HepG2 (cell line): Measurements from ENCODE around the gene APBA3. TPM values are rescaled to one million over a fixed set of nuclear protein-coding genes. Genes with fewer than 3 reads are reported as not detected.
A peak's percentile ranks its signal among the peaks of the same experiment; 100 is the strongest.

Experiments used
- ATAC-seq: fragments of 200-7000 bp; cut with Tn5 transposase; 3 replicates; pipeline ENCODE4 v1.9.1; 2020; ENCODE audit warnings: mild to moderate bottlenecking, moderate library complexity
- BruUV-seq: library from RNA; stranded (reverse); fragments of 400-500 nt; replicated peaks from 2 replicates; lab custom pipeline; 2021; lab: Mats Ljungman, UMichigan
- CTCF ChIA-PET: fragments of 300-600 bp; formaldehyde crosslinking; extraction: SDS; loops from one replicate; lab custom pipeline; 2021; ENCODE audit warnings: low total read pairs, inconsistent platforms, low intra/inter-chr PET ratio; lab: Yijun Ruan, JAX
- POLR2A ChIA-PET: fragments of 350-600 bp; sonication (Branson Sonifier 250); formaldehyde crosslinking; loops from one replicate; lab custom pipeline; 2020; ENCODE audit warnings: antibody characterized with exemption, inconsistent platforms; lab: Yijun Ruan, JAX
- DNase-seq: peaks from one replicate; pipeline ENCODE4 v3.0.0-alpha.2; 2015; ENCODE audit warnings: low spot score
- FAIRE-seq: peaks from 3 replicates; lab custom pipeline; 2011; peaks lifted over from hg19 to GRCh38; lab: Jason Lieb, UNC
- H2AFZ ChIP-seq: one replicate; pipeline ENCODE4 v1.6.1; 2011; ENCODE audit warnings: low read length, inconsistent platforms
- H3K27ac ChIP-seq: fragments of 300-600 bp; 3 replicates; pipeline ENCODE4 v1.8.0; 2011; ENCODE audit warnings: mixed run types, mild to moderate bottlenecking, mixed read lengths, low read length, inconsistent platforms; ENCODE audit not compliant: insufficient read depth; ENCODE audit errors: extremely low read length
- H3K27me3 ChIP-seq, 2 experiments: fragments of 200-600 bp in 1 of 2; 2 replicates in 1 of 2; 3 replicates in 1 of 2; pipeline versions ENCODE4 v1.6.0 to v1.8.0; 2011; ENCODE audit warnings: low read length in 2 of 2, mild to moderate bottlenecking in 2 of 2, moderate library complexity in 2 of 2, inconsistent platforms in 1 of 2; ENCODE audit not compliant: insufficient read depth in 2 of 2, control insufficient read depth in 1 of 2
- H3K36me3 ChIP-seq, 2 experiments: fragments of 200-600 bp in 1 of 2; replicated peaks in 1 of 2; 2 replicates in 1 of 2; 3 replicates in 1 of 2; pipeline versions ENCODE4 v1.5.1 to v1.8.0; 2011; ENCODE audit warnings: low read length in 2 of 2, inconsistent platforms in 1 of 2; ENCODE audit not compliant: insufficient read depth in 2 of 2, control insufficient read depth in 1 of 2
- H3K4me1 ChIP-seq: 2 replicates; pipeline ENCODE4 v1.5.1; 2012; ENCODE audit warnings: low read length, inconsistent platforms; ENCODE audit not compliant: insufficient read depth
- H3K4me2 ChIP-seq: 2 replicates; pipeline ENCODE4 v1.6.0; 2011; ENCODE audit warnings: low read depth, low read length, inconsistent platforms
- H3K4me3 ChIP-seq, 3 experiments: fragments of 200-600 bp in 1 of 3; sonication (generic), shearing (Covaris generic) in 1 of 3; replicated peaks in 1 of 3; 2 replicates each; pipeline ENCODE4 v1.5.1; 2011 to 2016; ENCODE audit warnings: low read length in 3 of 3, inconsistent platforms in 2 of 3, low read depth in 2 of 3, mild to moderate bottlenecking in 2 of 3, control low read depth in 1 of 3, mixed read lengths in 1 of 3; ENCODE audit not compliant: insufficient read depth in 1 of 3
- H3K79me2 ChIP-seq: one replicate; pipeline ENCODE4 v1.6.1; 2011; ENCODE audit warnings: low read length, inconsistent platforms; ENCODE audit not compliant: insufficient read depth
- H3K9ac ChIP-seq: 2 replicates; pipeline ENCODE4 v1.6.0; 2011; ENCODE audit warnings: mild to moderate bottlenecking, low read depth, low read length, inconsistent platforms; ENCODE audit not compliant: insufficient read depth
- H3K9me3 ChIP-seq: 2 replicates; pipeline ENCODE4 v1.5.1; 2012; ENCODE audit warnings: mild to moderate bottlenecking, low read length
- H4K20me1 ChIP-seq: 2 replicates; pipeline ENCODE4 v1.6.0; 2011; ENCODE audit warnings: inconsistent platforms, mild to moderate bottlenecking, low read length, moderate library complexity; ENCODE audit not compliant: insufficient read depth
- CEBPB ChIP-seq: IDR thresholded peaks from 2 replicates; pipeline ENCODE4 v1.6.1; 2011; ENCODE audit warnings: low read depth, low read length, improper control_type of control experiment, borderline replicate concordance
- MED1 ChIP-seq: sonication (generic); formaldehyde crosslinking; IDR thresholded peaks from 2 replicates; pipeline ENCODE4 v1.4.0; 2020; ENCODE audit warnings: missing genetic modification reagents
- NR2C2 ChIP-seq: sonication (generic); formaldehyde crosslinking; IDR thresholded peaks from 2 replicates; pipeline ENCODE4 v1.4.0; 2020; ENCODE audit warnings: missing genetic modification reagents, mild to moderate bottlenecking, moderate library complexity, borderline replicate concordance
- ZBTB20 ChIP-seq: sonication (generic); formaldehyde crosslinking; IDR thresholded peaks from 2 replicates; pipeline ENCODE4 v1.8.1; 2023; ENCODE audit warnings: missing genetic modification reagents, low read depth, mild to moderate bottlenecking, borderline replicate concordance
- WGBS: methylation state at CpG from one replicate; pipeline ENCODE4 v1.1.6; 2017; ENCODE audit warnings: low lambda C conversion rate; 5-methylcytosine and 5-hydroxymethylcytosine counted together
- in situ Hi-C: cut with HindIII; loops from 2 replicates; pipeline ENCODE4 v1.10.0; 2017; ENCODE audit warnings: low pct_unique_long_range_greater_than_20kb; ENCODE audit not compliant: extremely low pct_ligation_motif_present
- intact Hi-C: fragments of 100-400 bp; cut with micrococcal nuclease; formaldehyde crosslinking; loops from one replicate; pipeline ENCODE4 v1.10.0; 2022; ENCODE audit not compliant: unreplicated experiment
- polyA plus RNA-seq, 8 experiments: library from polyadenylated mRNA; depleted of rRNA in 3 of 8; stranded (reverse) in 7 of 8; unstranded in 1 of 8; fragments of >200 nt; fragmentation: Illumina TruSeq in 4 of 8; extraction: Trizol in 4 of 8; gene quantifications; 2 replicates each; pipeline versions ENCODE4 v1.2.1 to v1.2.3, GENCODE V29; 2011 to 2016; ENCODE audit warnings: low read depth in 4 of 8, missing spikeins in 1 of 8, mixed read lengths in 1 of 8; ENCODE audit not compliant: insufficient read depth in 1 of 8
- total RNA-seq, 5 experiments: library from RNA; depleted of rRNA; stranded (reverse); fragments of >200 nt; fragmentation: Illumina TruSeq; extraction: Trizol; gene quantifications; 2 replicates each; pipeline ENCODE4 v1.2.3, GENCODE V29; 2016; ENCODE audit warnings: low read depth in 1 of 5
- TF ChIP-seq, protein P1 (sequence below): sonication (generic); formaldehyde crosslinking; IDR thresholded peaks from 2 replicates; pipeline ENCODE4 v1.4.0; 2020; ENCODE audit warnings: missing genetic modification reagents, low read depth, mild to moderate bottlenecking, borderline replicate concordance
- TF ChIP-seq, protein P2 (sequence below), 2 experiments: fragments of 450-650 bp in 1 of 2; sonication (generic) in 1 of 2; formaldehyde crosslinking; IDR thresholded peaks; 2 replicates each; pipeline versions ENCODE4 v1.5.0 to v1.8.0; 2020 to 2022; ENCODE audit warnings: mild to moderate bottlenecking in 1 of 2, missing genetic modification reagents in 1 of 2

APBA3 gene
- total and polyA plus RNA-seq, 2 of the 13 experiments (the other 11 are each of a cell fraction or from before 2014, with no cell fraction given) = 14.2 to 14.3 TPM

DNA sequence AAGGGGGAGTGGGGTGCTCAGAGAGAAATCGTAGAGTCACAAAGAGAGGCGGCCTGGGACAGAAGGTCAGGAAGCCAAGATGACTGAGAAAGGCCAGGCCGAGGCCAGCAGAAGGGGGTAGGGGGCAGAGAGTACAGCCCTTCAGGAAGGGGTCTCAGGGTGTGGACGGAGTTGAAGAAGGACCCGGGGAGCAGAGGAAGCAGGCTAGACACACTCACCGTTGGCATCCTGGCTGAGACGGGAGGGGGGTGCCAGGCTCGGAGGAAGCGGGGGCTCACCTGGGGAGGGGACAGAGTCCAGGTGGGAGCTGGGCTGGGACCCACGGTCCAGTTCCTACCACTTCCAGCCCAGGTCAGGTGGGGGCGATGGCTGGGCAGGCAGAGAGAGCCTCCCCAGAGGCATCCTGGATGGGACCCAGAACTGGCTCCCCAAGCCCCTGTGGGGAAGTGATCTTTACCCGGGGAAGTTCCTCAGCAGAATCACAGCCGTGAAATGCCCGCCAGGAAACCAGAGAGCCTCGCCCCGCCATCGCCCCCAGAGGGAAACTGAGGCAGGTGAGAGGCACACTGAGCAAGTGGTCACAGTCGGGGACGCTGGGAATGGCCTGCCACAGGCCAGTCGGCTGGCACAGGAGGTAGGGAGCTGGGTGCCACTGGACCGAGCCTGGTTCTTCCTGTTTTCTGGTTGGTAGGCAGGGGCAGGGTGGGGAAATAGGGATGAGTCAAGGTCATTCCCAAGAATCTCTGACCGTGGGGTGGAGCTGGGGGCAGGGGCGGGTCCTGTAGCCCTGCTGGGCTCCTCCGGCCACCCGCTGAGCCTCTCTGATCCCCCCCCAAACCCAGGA is 23.3 kb upstream of the APBA3 start:
- POLR2A ChIA-PET = no interaction called here
- Histone ChIP-seq H4K20me1 (no peaks in the 10 kb centered on the region), H2AFZ (no peak overlapping the region), H3K27me3 (peaks cover 11 to 31% of the 10 kb centered on the region in 2 experiments; a peak in 4 of 5 replicates), H3K9me3 (peaks cover 18% of the 10 kb centered on the region), H3K4me2 (peak overlapping the region; percentile 23; the same call in 1 of the 2 replicates), H3K79me2 (no peaks in the 10 kb centered on the region), H3K4me1 (0 out of 2 replicates have a peak, but pooled peaks cover 5% of the 10 kb centered on the region), H3K4me3 (no peak overlapping the region; a peak in 1 of 6 replicates), H3K27ac (no peak overlapping the region), H3K36me3 (no peaks in the 10 kb centered on the region), H3K9ac (no peak overlapping the region)
- no TSS peak for BruUV-seq
- DNase-seq (no peak), FAIRE-seq (no peak), ATAC-seq (peak; percentile 21)
- TF ChIP-seq, protein P1, sequence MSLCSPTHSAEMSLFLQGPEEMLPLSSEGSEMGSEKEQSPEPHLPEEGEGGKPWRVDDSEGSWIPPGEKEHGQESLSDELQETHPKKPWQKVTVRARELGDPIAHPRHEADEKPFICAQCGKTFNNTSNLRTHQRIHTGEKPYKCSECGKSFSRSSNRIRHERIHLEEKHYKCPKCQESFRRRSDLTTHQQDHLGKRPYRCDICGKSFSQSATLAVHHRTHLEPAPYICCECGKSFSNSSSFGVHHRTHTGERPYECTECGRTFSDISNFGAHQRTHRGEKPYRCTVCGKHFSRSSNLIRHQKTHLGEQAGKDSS (CRISPR knock-in tag) = no peak
- TF ChIP-seq, protein P2, sequence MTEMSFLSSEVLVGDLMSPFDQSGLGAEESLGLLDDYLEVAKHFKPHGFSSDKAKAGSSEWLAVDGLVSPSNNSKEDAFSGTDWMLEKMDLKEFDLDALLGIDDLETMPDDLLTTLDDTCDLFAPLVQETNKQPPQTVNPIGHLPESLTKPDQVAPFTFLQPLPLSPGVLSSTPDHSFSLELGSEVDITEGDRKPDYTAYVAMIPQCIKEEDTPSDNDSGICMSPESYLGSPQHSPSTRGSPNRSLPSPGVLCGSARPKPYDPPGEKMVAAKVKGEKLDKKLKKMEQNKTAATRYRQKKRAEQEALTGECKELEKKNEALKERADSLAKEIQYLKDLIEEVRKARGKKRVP (CRISPR knock-in tag; IDR thresholded peaks at IDR 0.05) = no peak
- TF ChIP-seq ZBTB20 (CRISPR knock-in tag) = no peak
- no peak for TF ChIP-seq MED1 (CRISPR knock-in tag)
- TF ChIP-seq NR2C2 (CRISPR knock-in tag) = no peak
- TF ChIP-seq CEBPB = no peak
- WGBS = 3% methylated on average over 17 of the region's 25 CpGs
- CTCF ChIA-PET = no interaction called here
- intact Hi-C loops (no loop called here), in situ Hi-C loops (no loop called here)
